Activated B cell treated with CpG ODN at 0.5 μM for 24 hours (primary cell): Measurements from ENCODE around the gene TNP2. TPM values are rescaled to one million over a fixed set of nuclear protein-coding genes. Genes with fewer than 3 reads are reported as not detected.

Experiments
- ATAC-seq: fragments of 200-7000 bp; cut with Tn5 transposase; one replicate; pipeline ENCODE4 v1.10.0; 2021; ENCODE audit warnings: low read depth, mild to moderate bottlenecking, moderate library complexity
- CTCF ChIA-PET: fragments of 350-600 bp; sonication (Branson Sonifier 250); formaldehyde crosslinking; loops from one replicate; lab custom pipeline; 2021; ENCODE audit warnings: antibody characterized with exemption; lab: Charles Lee
- POLR2A ChIA-PET: fragments of 350-600 bp; sonication (Branson Sonifier 250); formaldehyde crosslinking; loops from one replicate; lab custom pipeline; 2021; ENCODE audit warnings: antibody characterized with exemption; lab: Charles Lee
- DNase-seq: peaks from one replicate; pipeline ENCODE4 v3.0.0; 2022
- H3K27ac Mint-ChIP-seq: one replicate; pipeline ENCODE4 v1.8.0; 2020; ENCODE audit warnings: mixed read lengths
- H3K27me3 Mint-ChIP-seq: one replicate; pipeline ENCODE4 v1.8.0; 2021; ENCODE audit warnings: mixed read lengths
- H3K36me3 Mint-ChIP-seq: one replicate; pipeline ENCODE4 v1.8.0; 2021; ENCODE audit warnings: low read depth, mixed read lengths
- H3K4me1 Mint-ChIP-seq: one replicate; pipeline ENCODE4 v1.8.0; 2021; ENCODE audit warnings: mixed read lengths
- H3K4me3 Mint-ChIP-seq: one replicate; pipeline ENCODE4 v1.8.0; 2020; ENCODE audit warnings: mild to moderate bottlenecking, mixed read lengths
- H3K9me3 Mint-ChIP-seq: one replicate; pipeline ENCODE4 v1.8.0; 2020; ENCODE audit warnings: mixed read lengths
- intact Hi-C: fragments of 100-400 bp; cut with micrococcal nuclease; formaldehyde crosslinking; loops from one replicate; pipeline ENCODE4 v1.15.1; 2024
- total RNA-seq: library from RNA; stranded (reverse); gene quantifications from 2 replicates; pipeline ENCODE4 v1.2.3, GENCODE V29; 2022
- TF ChIP-seq, protein P1 (sequence below): fragments of 200-600 bp; IDR thresholded peaks from one replicate; pipeline ENCODE4 v1.8.0; 2022; ENCODE audit warnings: antibody characterized with exemption, mild to moderate bottlenecking

TNP2 gene
- total RNA-seq, 1 donor from 2014 or later, result not detected

DNA sequence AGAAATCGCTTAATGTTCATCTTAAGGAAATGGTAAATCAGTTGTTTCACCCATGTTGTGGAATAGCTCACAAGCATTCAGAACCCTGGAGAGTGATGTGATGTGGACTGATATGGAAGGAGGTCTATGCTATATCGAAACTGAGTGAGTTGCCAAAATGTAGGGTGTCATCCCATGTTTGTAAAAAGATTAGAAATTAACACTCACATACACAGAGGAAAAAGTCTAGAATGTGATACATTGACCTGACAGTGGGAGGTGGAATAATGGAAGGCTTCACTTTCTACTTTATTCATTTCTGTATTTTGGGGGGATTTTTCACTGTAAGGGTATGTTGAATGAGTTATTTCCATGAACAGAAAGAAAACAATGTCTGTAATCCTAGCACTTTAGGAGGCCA lies 16.7 kb upstream of the TNP2 start:
- no peak overlapping the region for H3K4me3 Mint-ChIP-seq
- peaks cover 31% of the 10 kb centered on the region for H3K4me1 Mint-ChIP-seq
- no peaks in the 10 kb centered on the region for H3K9me3 Mint-ChIP-seq
- H3K27me3 Mint-ChIP-seq, result no peaks in the 10 kb centered on the region
- POLR2A ChIA-PET, result interaction anchor here (0.6 to 3.7 kb wide), 12 partner anchors 12 to 234 kb away, joined by 3 to 22 read pairs (median 6); partner anchors contain the start of gene SOCS1
- ATAC-seq, result no peak
- DNase-seq, result no peak
- CTCF ChIA-PET, result interaction anchor here (1.2 to 1.5 kb wide), 2 partner anchors 12 to 29 kb away, joined by 3 to 7 read pairs; partner anchors contain the start of gene SOCS1
- intact Hi-C loops, result loop anchor here (1.0 to 2.0 kb wide), 2 partner anchors 11 to 69 kb away; no protein-coding TSS in a partner anchor
- TF ChIP-seq, protein P1, sequence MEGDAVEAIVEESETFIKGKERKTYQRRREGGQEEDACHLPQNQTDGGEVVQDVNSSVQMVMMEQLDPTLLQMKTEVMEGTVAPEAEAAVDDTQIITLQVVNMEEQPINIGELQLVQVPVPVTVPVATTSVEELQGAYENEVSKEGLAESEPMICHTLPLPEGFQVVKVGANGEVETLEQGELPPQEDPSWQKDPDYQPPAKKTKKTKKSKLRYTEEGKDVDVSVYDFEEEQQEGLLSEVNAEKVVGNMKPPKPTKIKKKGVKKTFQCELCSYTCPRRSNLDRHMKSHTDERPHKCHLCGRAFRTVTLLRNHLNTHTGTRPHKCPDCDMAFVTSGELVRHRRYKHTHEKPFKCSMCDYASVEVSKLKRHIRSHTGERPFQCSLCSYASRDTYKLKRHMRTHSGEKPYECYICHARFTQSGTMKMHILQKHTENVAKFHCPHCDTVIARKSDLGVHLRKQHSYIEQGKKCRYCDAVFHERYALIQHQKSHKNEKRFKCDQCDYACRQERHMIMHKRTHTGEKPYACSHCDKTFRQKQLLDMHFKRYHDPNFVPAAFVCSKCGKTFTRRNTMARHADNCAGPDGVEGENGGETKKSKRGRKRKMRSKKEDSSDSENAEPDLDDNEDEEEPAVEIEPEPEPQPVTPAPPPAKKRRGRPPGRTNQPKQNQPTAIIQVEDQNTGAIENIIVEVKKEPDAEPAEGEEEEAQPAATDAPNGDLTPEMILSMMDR, result no peak
- H3K27ac Mint-ChIP-seq, result peak overlapping the region; percentile 46
- H3K36me3 Mint-ChIP-seq, result no peaks in the 10 kb centered on the region

DNA sequence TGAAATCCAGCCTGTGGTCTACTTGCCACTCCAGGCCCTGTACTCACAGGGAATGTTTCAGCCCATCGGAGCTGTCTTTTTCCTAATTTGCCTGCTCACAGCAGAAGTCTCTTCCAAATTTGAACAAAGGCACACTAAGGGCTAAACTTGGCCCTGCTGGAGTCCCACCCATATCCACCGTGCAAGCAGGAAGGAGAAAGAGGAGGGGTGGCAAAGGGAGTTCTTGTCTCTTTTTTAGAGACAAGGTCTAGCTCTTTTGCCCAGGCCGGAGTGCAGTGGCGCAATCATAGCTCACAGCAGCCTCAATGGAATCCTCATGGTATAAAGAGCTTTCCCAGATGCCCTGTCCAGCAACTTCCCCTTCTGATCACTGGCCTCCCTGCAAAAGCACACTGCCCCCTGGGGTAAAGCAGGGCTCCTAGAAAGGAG lies 14.7 kb upstream of the TNP2 start:
- peaks cover 46% of the 10 kb centered on the region for H3K4me1 Mint-ChIP-seq
- intact Hi-C loops, result no loop called here
- no peak overlapping the region for H3K4me3 Mint-ChIP-seq
- DNase-seq (no peak), ATAC-seq (no peak)
- H3K9me3 Mint-ChIP-seq, result no peaks in the 10 kb centered on the region
- no peak overlapping the region for H3K27ac Mint-ChIP-seq
- H3K36me3 Mint-ChIP-seq, result no peaks in the 10 kb centered on the region
- no peaks in the 10 kb centered on the region for H3K27me3 Mint-ChIP-seq
- POLR2A ChIA-PET, result interaction anchor here (0.5 to 3.7 kb wide), 5 partner anchors 14 to 193 kb away, joined by 3 to 22 read pairs (median 5); partner anchors contain the start of gene SOCS1
- TF ChIP-seq, protein P1, result no peak
- CTCF ChIA-PET, result interaction anchor here (2.2 kb wide), 1 partner anchor 28 kb away, joined by 6 read pairs; the partner anchor contains the start of gene SOCS1

DNA sequence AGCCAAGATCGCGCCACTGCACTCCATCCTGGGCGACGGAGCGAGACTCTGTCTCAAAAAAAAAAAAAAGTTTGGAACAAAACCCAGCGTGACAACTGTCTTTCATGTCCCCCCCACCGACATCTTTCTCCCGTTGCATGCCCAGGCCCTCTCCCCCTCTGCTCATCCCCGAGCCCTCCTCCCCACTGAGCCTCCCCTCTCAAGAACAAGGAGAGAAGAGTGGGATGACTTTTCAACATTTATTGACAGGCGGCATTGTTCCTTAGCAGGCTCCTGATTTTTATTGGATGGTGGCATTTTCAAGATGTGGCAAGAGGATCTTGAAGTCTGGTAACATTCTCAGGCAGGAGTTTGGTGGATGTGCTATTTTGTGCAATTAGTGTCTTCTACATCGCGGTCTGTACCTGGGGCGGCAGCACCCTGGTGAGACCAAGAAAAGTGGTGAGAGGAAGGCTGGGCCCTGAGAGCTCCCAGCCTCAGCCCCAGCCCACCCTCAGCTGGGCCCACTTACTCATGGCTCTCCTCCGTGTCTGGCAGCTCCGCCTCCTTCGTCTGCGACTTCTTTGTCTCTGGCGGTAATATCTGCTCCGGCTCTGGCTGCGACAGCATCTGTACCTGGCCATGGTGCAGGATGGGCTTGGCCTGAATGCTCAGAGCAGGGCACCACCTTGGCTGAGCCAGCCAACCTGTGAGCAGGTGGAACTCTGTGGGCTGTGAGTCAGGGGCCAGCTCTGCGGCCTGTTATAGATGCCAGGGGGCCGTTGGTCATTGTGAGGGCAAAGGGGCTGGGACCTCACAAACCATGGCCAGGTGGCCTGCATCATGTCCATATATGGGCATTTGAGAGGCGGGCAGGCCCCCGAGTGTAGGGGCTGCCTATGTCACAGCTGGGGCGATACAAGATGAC lies 11.7 kb upstream of the TNP2 start, which contains the start of gene PRM1:
TSS of gene PRM1 (minus strand) at position 715 of the 907 bp plus-strand sequence. CDS start at position 623, 92 bp downstream.
- Mint-ChIP-seq H3K27ac (no peak within 1 kb of the TSS), H3K4me3 (peak within 1 kb of the TSS; percentile 11), H3K9me3 (no peaks in the 10 kb centered on the region), H3K27me3 (no peaks in the 10 kb centered on the region), H3K36me3 (no peaks in the 10 kb centered on the region), H3K4me1 (peaks cover 25% of the 10 kb centered on the region)
- DNase-seq (no peak), ATAC-seq (no peak)
- intact Hi-C loops, result no loop called here
- TF ChIP-seq, protein P1, result no peak
- ChIA-PET POLR2A (no interaction called here), CTCF (interaction anchor here (1.0 kb wide), 1 partner anchor 8 kb away, joined by 3 read pairs; no protein-coding TSS in a partner anchor)

DNA sequence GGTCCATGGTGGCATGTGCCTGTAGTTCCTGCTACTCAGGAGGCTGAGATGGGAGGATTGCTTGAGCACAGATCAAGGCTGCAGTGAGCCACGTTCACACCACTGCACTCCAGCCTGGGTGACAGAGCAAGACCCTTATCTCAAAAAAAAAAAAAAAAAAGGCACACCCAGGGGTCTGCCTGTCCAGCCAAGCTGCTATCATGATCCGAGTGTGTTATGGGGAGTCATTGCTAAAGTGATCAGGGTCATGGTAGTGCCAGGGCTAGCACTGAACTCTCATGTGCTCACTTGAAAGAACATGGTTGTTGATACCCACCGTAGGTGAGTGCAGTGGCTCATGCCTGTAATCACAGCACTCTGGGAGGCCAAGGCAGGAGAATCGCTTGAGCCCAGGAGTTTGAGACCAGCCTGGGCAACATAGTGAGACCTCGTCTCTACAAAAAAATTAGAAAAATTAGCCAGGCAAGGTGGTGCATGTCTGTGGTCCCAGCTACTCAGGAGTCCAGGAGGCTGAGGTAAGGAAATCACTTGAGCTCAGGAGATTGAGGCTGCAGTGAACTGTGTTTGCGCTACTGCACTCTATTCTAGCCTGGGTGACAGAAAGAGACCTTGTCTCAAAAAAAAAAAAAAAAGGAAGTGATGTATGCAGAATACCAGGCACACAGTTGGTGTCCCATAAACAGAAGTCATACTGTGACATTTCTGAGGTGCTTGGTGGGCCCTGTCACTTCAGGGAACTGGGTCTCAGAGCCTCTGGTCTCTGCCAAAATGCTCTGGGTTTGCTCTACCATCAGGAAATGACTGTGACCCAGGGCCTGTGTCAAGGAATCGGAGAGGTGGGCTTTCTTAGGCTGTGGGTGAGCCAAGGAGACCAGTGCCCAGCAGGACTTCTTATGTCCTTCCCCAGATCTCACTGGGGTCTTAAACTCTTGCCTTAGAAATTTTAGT lies 9.8 kb upstream of the TNP2 start:
- CTCF ChIA-PET, result interaction anchor here (1.3 to 1.4 kb wide), 2 partner anchors 76 to 117 kb away, joined by 3 to 4 read pairs; no protein-coding TSS in a partner anchor
- intact Hi-C loops, result loop anchor here (2.0 kb wide), 1 partner anchor 18 kb away; no protein-coding TSS in a partner anchor
- TF ChIP-seq, protein P1, result no peak
- H3K27me3 Mint-ChIP-seq, result no peaks in the 10 kb centered on the region
- peak; percentile 92 for ATAC-seq
- H3K4me1 Mint-ChIP-seq, result peaks cover 19% of the 10 kb centered on the region
- no peak for DNase-seq
- POLR2A ChIA-PET, result interaction anchor here (0.6 to 1.3 kb wide), 4 partner anchors 18 to 23 kb away, joined by 3 to 6 read pairs (median 3); partner anchors contain the start of gene SOCS1
- peak overlapping the region; percentile 29 for H3K4me3 Mint-ChIP-seq
- no peaks in the 10 kb centered on the region for H3K36me3 Mint-ChIP-seq
- H3K27ac Mint-ChIP-seq, result peak overlapping the region; percentile 73
- H3K9me3 Mint-ChIP-seq, result no peaks in the 10 kb centered on the region
